ENCODE data around the gene SNX19. TPM values are rescaled to one million over a fixed set of nuclear protein-coding genes. Genes with fewer than 3 reads are reported as not detected.
"Not testable (repeated sequence)": the region's sequence is repeated elsewhere in the genome, so short reads cannot be mapped to it uniquely, and the experiment has no call there.

Gene SNX19
- total RNA-seq, 1 donor from 2014 or later = 52.9 TPM

GRCh38 chr11:130861283-130861682 lies 55.0 kb downstream of the SNX19 start:
- H3K27me3 Mint-ChIP-seq = peaks cover 7% of the 10 kb centered on the region
- intact Hi-C loops (cut with micrococcal nuclease) = loop anchor here (5.0 kb wide), 1 partner anchor 649 kb away; no protein-coding TSS in a partner anchor
- H3K4me3 Mint-ChIP-seq = no peak overlapping the region

GRCh38 chr11:130859886-130860285 lies 56.4 kb downstream of the SNX19 start:
- Mint-ChIP-seq H3K27ac (no peak overlapping the region), H3K9me3 (no peaks in the 10 kb centered on the region), H3K4me1 (no peaks in the 10 kb centered on the region), H3K36me3 (ENCODE audit: low read depth) (no peaks in the 10 kb centered on the region), H3K4me3 (no peak overlapping the region), H3K27me3 (peaks cover 10% of the 10 kb centered on the region)
- intact Hi-C loops (cut with micrococcal nuclease) = loop anchor here (5.0 kb wide), 1 partner anchor 648 kb away; no protein-coding TSS in a partner anchor
- DNase-seq = no peak

More at GRCh38 chr11:130861283-130861682, 55.0 kb downstream of the SNX19 start:
- no peaks in the 10 kb centered on the region for H3K4me1 Mint-ChIP-seq
- H3K9me3 Mint-ChIP-seq = no peaks in the 10 kb centered on the region
- no peak overlapping the region for H3K27ac Mint-ChIP-seq
- no peaks in the 10 kb centered on the region for H3K36me3 Mint-ChIP-seq (ENCODE audit: low read depth)
- DNase-seq = no peak

- no peak for DNase-seq
- Mint-ChIP-seq H3K27me3 (peaks cover 13% of the 10 kb centered on the region), H3K27ac (no peak overlapping the region), H3K36me3 (ENCODE audit: low read depth) (no peaks in the 10 kb centered on the region), H3K9me3 (no peaks in the 10 kb centered on the region), H3K4me1 (no peaks in the 10 kb centered on the region), H3K4me3 (no peak overlapping the region)
- intact Hi-C loops (cut with micrococcal nuclease) = no loop called here
Measured at GRCh38 chr11:130858215-130858614, 58.1 kb downstream of the SNX19 start.

- H3K9me3 Mint-ChIP-seq; H3K27ac Mint-ChIP-seq; H3K4me3 Mint-ChIP-seq; H3K36me3 Mint-ChIP-seq (ENCODE audit: low read depth); intact Hi-C loops (cut with micrococcal nuclease); H3K4me1 Mint-ChIP-seq; DNase-seq: not testable (repeated sequence)
- peaks cover 19% of the 10 kb centered on the region for H3K27me3 Mint-ChIP-seq
Measured at GRCh38 chr11:130855707-130856106, 60.6 kb downstream of the SNX19 start.

GRCh38 chr11:130854483-130854882 lies 61.8 kb downstream of the SNX19 start:
- intact Hi-C loops (cut with micrococcal nuclease) = no loop called here
- Mint-ChIP-seq H3K4me3 (no peak overlapping the region), H3K27ac (no peak overlapping the region), H3K27me3 (peaks cover 19% of the 10 kb centered on the region), H3K9me3 (no peaks in the 10 kb centered on the region), H3K36me3 (ENCODE audit: low read depth) (no peaks in the 10 kb centered on the region), H3K4me1 (no peaks in the 10 kb centered on the region)
- no peak for DNase-seq

- Mint-ChIP-seq H3K4me3 (no peak overlapping the region), H3K27ac (no peak overlapping the region), H3K9me3 (no peaks in the 10 kb centered on the region), H3K4me1 (peaks cover 6% of the 10 kb centered on the region), H3K36me3 (ENCODE audit: low read depth) (no peaks in the 10 kb centered on the region), H3K27me3 (peaks cover 19% of the 10 kb centered on the region)
- intact Hi-C loops (cut with micrococcal nuclease) = no loop called here
- DNase-seq = no peak
Measured at GRCh38 chr11:130852589-130852988, 63.7 kb downstream of the SNX19 start.

GRCh38 chr11:130850185-130850944 lies 65.9 kb downstream of the SNX19 start:
- intact Hi-C loops (cut with micrococcal nuclease) = no loop called here
- H3K9me3 Mint-ChIP-seq = no peaks in the 10 kb centered on the region
- peaks cover 12% of the 10 kb centered on the region for H3K27me3 Mint-ChIP-seq
- H3K4me3 Mint-ChIP-seq = no peak overlapping the region
- no peak overlapping the region for H3K27ac Mint-ChIP-seq
- H3K4me1 Mint-ChIP-seq = peaks cover 6% of the 10 kb centered on the region
- H3K36me3 Mint-ChIP-seq (ENCODE audit: low read depth) = no peaks in the 10 kb centered on the region
- no peak for DNase-seq

GRCh38 chr11:130849215-130849568 lies 67.1 kb downstream of the SNX19 start:
- Mint-ChIP-seq H3K27me3 (peaks cover 14% of the 10 kb centered on the region), H3K4me1 (peaks cover 6% of the 10 kb centered on the region), H3K4me3 (no peak overlapping the region), H3K36me3 (ENCODE audit: low read depth) (no peaks in the 10 kb centered on the region), H3K27ac (no peak overlapping the region), H3K9me3 (no peaks in the 10 kb centered on the region)
- DNase-seq = no peak
- intact Hi-C loops (cut with micrococcal nuclease) = no loop called here

- Mint-ChIP-seq H3K4me1 (peaks cover 6% of the 10 kb centered on the region), H3K27me3 (peaks cover 13% of the 10 kb centered on the region), H3K27ac (peak overlapping the region; percentile 23), H3K4me3 (no peak overlapping the region), H3K9me3 (no peaks in the 10 kb centered on the region), H3K36me3 (ENCODE audit: low read depth) (no peaks in the 10 kb centered on the region)
- DNase-seq = no peak
- intact Hi-C loops (cut with micrococcal nuclease) = no loop called here
Measured at GRCh38 chr11:130848361-130849214, 67.7 kb downstream of the SNX19 start.

- H3K4me3 Mint-ChIP-seq = no peak overlapping the region
- DNase-seq = no peak
Measured at GRCh38 chr11:130847517-130847916, 68.8 kb downstream of the SNX19 start.

GRCh38 chr11:130846606-130847005 lies 69.7 kb downstream of the SNX19 start:
- DNase-seq = no peak
- H3K27me3 Mint-ChIP-seq = peaks cover 19% of the 10 kb centered on the region
- intact Hi-C loops (cut with micrococcal nuclease) = no loop called here
- no peaks in the 10 kb centered on the region for H3K9me3 Mint-ChIP-seq
- no peaks in the 10 kb centered on the region for H3K36me3 Mint-ChIP-seq (ENCODE audit: low read depth)
- no peak overlapping the region for H3K27ac Mint-ChIP-seq
- no peak overlapping the region for H3K4me3 Mint-ChIP-seq
- peaks cover 6% of the 10 kb centered on the region for H3K4me1 Mint-ChIP-seq

More at GRCh38 chr11:130847517-130847916, 68.8 kb downstream of the SNX19 start:
- Mint-ChIP-seq H3K4me1 (peaks cover 6% of the 10 kb centered on the region), H3K9me3 (no peaks in the 10 kb centered on the region), H3K27ac (no peak overlapping the region), H3K27me3 (peaks cover 21% of the 10 kb centered on the region), H3K36me3 (ENCODE audit: low read depth) (no peaks in the 10 kb centered on the region)
- intact Hi-C loops (cut with micrococcal nuclease) = no loop called here

- no peaks in the 10 kb centered on the region for H3K4me1 Mint-ChIP-seq
- H3K27ac Mint-ChIP-seq = no peak overlapping the region
- no peak for DNase-seq
- peaks cover under 1% of the 10 kb centered on the region for H3K36me3 Mint-ChIP-seq (ENCODE audit: low read depth)
- peaks cover 15% of the 10 kb centered on the region for H3K9me3 Mint-ChIP-seq
- intact Hi-C loops (cut with micrococcal nuclease) = no loop called here
- H3K27me3 Mint-ChIP-seq = peaks cover 37% of the 10 kb centered on the region
- no peak overlapping the region for H3K4me3 Mint-ChIP-seq
Measured at GRCh38 chr11:130842001-130842400, 74.3 kb downstream of the SNX19 start.

GRCh38 chr11:130840679-130841078 lies 75.6 kb downstream of the SNX19 start:
- H3K36me3 Mint-ChIP-seq (ENCODE audit: low read depth) = peaks cover 2% of the 10 kb centered on the region
- no peak for DNase-seq
- peaks cover 39% of the 10 kb centered on the region for H3K27me3 Mint-ChIP-seq
- intact Hi-C loops (cut with micrococcal nuclease) = no loop called here
- no peaks in the 10 kb centered on the region for H3K4me1 Mint-ChIP-seq
- no peak overlapping the region for H3K4me3 Mint-ChIP-seq
- no peak overlapping the region for H3K27ac Mint-ChIP-seq
- peaks cover 16% of the 10 kb centered on the region for H3K9me3 Mint-ChIP-seq

- DNase-seq = no peak
- H3K4me3 Mint-ChIP-seq = no peak overlapping the region
- H3K9me3 Mint-ChIP-seq = peaks cover 16% of the 10 kb centered on the region
- H3K27me3 Mint-ChIP-seq = peaks cover 36% of the 10 kb centered on the region
- H3K36me3 Mint-ChIP-seq (ENCODE audit: low read depth) = peaks cover 2% of the 10 kb centered on the region
- no peaks in the 10 kb centered on the region for H3K4me1 Mint-ChIP-seq
- intact Hi-C loops (cut with micrococcal nuclease) = no loop called here
- no peak overlapping the region for H3K27ac Mint-ChIP-seq
Measured at GRCh38 chr11:130839981-130840666, 76.2 kb downstream of the SNX19 start.

Data from activated CD4-positive, alpha-beta T cell treated with anti-CD3 and anti-CD28 coated beads, Interleukin-2, amount 10 ng/mL, durations not matched to agents 24 days and 14 days (primary cell).